HL-60 (cell line): ENCODE results near the gene OAS1.

Experiments used
- CTCF ChIP-seq: IDR thresholded peaks from one replicate; pipeline ENCODE4 v1.5.1; 2011; ENCODE audit warnings: low read length, control low read depth, inconsistent platforms; ENCODE audit not compliant: insufficient read depth
- POLR2AphosphoS5 ChIP-seq: IDR thresholded peaks from 2 replicates; pipeline ENCODE4 v1.6.1; 2012; ENCODE audit warnings: low read depth
- SPI1 ChIP-seq: IDR thresholded peaks from 2 replicates; pipeline ENCODE4 v1.6.1; 2012; ENCODE audit warnings: low read depth, mild to moderate bottlenecking, borderline replicate concordance

- TF ChIP-seq CTCF, result no peak
- no peak for TF ChIP-seq POLR2AphosphoS5
- no peak for TF ChIP-seq SPI1
These were observed 32.0 kb downstream of the OAS1 start for GRCh38 chr12:112938751-112939150.
